Measurements from ENCODE around the gene DOK3.

Gene DOK3

DNA sequence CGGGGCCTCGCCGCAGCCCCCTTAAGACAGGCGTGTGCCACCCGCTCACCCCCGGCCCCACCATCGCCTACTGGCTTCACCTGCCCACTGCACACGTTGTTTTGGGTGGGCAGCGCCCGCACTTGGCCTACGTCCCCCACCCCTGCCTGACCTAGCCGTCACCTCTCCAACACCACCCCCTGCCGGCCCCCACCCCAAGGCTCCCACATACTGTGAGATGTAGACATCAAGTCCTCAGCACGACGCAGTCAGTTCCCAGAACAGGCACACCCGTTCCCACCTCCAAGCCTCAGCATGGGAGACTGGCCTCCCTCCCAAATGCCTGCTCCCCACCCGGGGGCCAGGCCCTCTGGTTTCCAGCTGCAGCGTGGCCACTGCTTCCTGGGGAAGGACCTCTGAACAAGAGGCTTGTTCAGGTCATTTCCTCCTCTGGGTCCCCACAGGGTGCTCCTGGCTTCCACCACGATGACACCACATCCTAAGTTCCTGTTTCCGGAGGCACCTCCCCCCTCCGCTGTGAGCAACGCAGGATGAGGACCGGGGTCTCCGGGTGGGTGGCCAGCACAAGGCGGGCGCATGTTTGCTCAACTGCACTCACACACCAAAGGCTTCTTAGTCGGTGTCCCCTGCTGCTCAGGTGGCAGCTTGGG, 47.5 kb downstream of the DOK3 start:
- Histone ChIP-seq H2AFZ (ENCODE audit: low read depth, low read length) (no peak overlapping the region), H2BK120ac (ENCODE audit: low read depth, low read length) (no peak overlapping the region), H3K18ac (ENCODE audit: low read depth in 1 of 2, low read length in 2 of 2) (no peak overlapping the region), H3K36me3 (ENCODE audit: control insufficient read depth in 1 of 2, insufficient read depth in 2 of 2, low read depth in 1 of 2, low read length in 2 of 2) (peaks cover 78 to 79% of the 10 kb centered on the region in 2 experiments), H3K23ac (ENCODE audit: low read length in 2 of 2) (no peak overlapping the region), H4K8ac (ENCODE audit: low read length) (peak overlapping the region; percentile 17), H2BK5ac (ENCODE audit: low read depth, low read length, poor library complexity, severe bottlenecking) (no peak overlapping the region), H3K9me3 (ENCODE audit: control insufficient read depth, low read length) (no peaks in the 10 kb centered on the region), H2BK12ac (ENCODE audit: low read length in 2 of 2) (no peak overlapping the region), H3K79me1 (replicated peaks; ENCODE audit: low read length, poor library complexity, severe bottlenecking) (peaks cover 15% of the 10 kb centered on the region), H3K4me2 (ENCODE audit: low read length, poor library complexity, severe bottlenecking) (no peak overlapping the region), H3K4me1 (ENCODE audit: control insufficient read depth, insufficient read depth, low read depth, low read length) (peaks cover 11% of the 10 kb centered on the region), H2AK5ac (ENCODE audit: low read length, severe bottlenecking) (no peak overlapping the region), H4K91ac (ENCODE audit: low read length) (no peak overlapping the region), H3K9ac (ENCODE audit: low read length) (no peak overlapping the region), H2BK15ac (ENCODE audit: low read depth, poor library complexity, severe bottlenecking) (no peak overlapping the region), H3K27ac (ENCODE audit: low read length, poor library complexity, severe bottlenecking) (peak overlapping the region; percentile 48), H3K14ac (ENCODE audit: low read length in 2 of 2) (no peak overlapping the region), H3K4ac (ENCODE audit: low read depth in 1 of 2, low read length in 2 of 2) (no peak overlapping the region), H3K4me3 (ENCODE audit: insufficient read depth in 1 of 2, low read depth in 1 of 2, low read length in 2 of 2) (no peak overlapping the region), H3K27me3 (ENCODE audit: control insufficient read depth in 1 of 2, insufficient read depth in 1 of 2, low read length in 2 of 2) (no peaks in the 10 kb centered on the region)
- DNase-seq, result no peak
- WGBS, result 93% methylated on average over 27 of the region's 27 CpGs

DNA sequence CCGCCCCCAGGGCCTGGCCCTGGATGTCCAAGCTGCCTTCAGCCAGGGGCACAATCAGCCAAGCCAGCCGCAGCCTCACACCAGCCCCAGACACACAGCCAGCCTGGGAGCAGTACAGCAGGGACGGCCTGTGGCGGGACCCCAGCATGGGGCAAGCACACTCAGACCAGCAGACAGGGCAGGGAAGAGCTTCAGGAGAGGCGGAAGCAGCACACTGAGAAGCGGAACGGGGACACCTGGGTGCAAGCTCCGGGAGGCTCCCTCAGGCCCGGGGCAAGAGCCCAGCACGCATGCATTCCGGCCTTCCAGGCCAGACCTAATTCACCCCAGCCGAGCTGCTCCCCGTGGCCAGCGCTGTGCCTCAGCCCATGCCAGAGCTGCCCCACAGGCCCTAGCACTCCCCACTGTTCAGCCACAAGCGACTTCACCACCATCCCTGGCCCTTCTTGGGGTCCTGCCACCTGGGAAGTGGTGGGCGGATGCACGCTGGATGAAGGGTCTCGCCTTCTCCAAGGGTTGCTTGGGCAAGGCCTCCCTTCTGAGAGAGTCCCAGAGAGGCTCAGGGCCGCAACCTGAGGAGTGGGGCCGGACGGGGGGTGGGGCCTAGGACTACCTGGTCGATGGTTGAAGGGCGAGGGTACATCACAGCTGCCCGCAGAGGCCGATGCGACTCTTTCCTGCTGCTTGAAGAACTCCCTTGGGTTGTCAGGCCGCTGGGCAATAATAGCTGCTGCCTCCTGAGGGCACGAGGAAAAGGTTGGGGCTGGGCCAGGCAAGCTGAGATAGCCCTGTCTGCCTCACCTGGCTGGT, 49.6 kb downstream of the DOK3 start:
- no peak overlapping the region for H4K8ac ChIP-seq (ENCODE audit: low read length)

GRCh38 chr5:177459357-177459756, 50.3 kb downstream of the DOK3 start:
- H2BK120ac ChIP-seq (ENCODE audit: low read depth, low read length), result no peak overlapping the region
- H3K18ac ChIP-seq (ENCODE audit: low read depth in 1 of 2, low read length in 2 of 2), result no peak overlapping the region
- no peak overlapping the region for H3K4me2 ChIP-seq (ENCODE audit: low read length, poor library complexity, severe bottlenecking)
- no peak overlapping the region for H2BK5ac ChIP-seq (ENCODE audit: low read depth, low read length, poor library complexity, severe bottlenecking)
- peaks cover 31% of the 10 kb centered on the region for H3K4me1 ChIP-seq (ENCODE audit: control insufficient read depth, insufficient read depth, low read depth, low read length)
- H3K9me3 ChIP-seq (ENCODE audit: control insufficient read depth, low read length), result no peaks in the 10 kb centered on the region
- H2BK15ac ChIP-seq (ENCODE audit: low read depth, poor library complexity, severe bottlenecking), result no peak overlapping the region
- H2BK12ac ChIP-seq (ENCODE audit: low read length in 2 of 2), result no peak overlapping the region
- no peak overlapping the region for H4K91ac ChIP-seq (ENCODE audit: low read length)
- no peak overlapping the region for H3K9ac ChIP-seq (ENCODE audit: low read length)
- 90% methylated on average over 11 of the region's 11 CpGs for WGBS
- peaks cover 62 to 72% of the 10 kb centered on the region in 2 experiments for H3K36me3 ChIP-seq (ENCODE audit: control insufficient read depth in 1 of 2, insufficient read depth in 2 of 2, low read depth in 1 of 2, low read length in 2 of 2)
- no peak for DNase-seq
- H3K79me1 ChIP-seq (replicated peaks; ENCODE audit: low read length, poor library complexity, severe bottlenecking), result peaks cover 8% of the 10 kb centered on the region
- H3K27me3 ChIP-seq (ENCODE audit: control insufficient read depth in 1 of 2, insufficient read depth in 1 of 2, low read length in 2 of 2), result no peaks in the 10 kb centered on the region
- no peak overlapping the region for H2AFZ ChIP-seq (ENCODE audit: low read depth, low read length)
- no peak overlapping the region for H3K4me3 ChIP-seq (ENCODE audit: insufficient read depth in 1 of 2, low read depth in 1 of 2, low read length in 2 of 2)
- no peak overlapping the region for H2AK5ac ChIP-seq (ENCODE audit: low read length, severe bottlenecking)
- H3K14ac ChIP-seq (ENCODE audit: low read length in 2 of 2), result no peak overlapping the region
- no peak overlapping the region for H3K27ac ChIP-seq (ENCODE audit: low read length, poor library complexity, severe bottlenecking)
- H3K23ac ChIP-seq (ENCODE audit: low read length in 2 of 2), result no peak overlapping the region
- H3K4ac ChIP-seq (ENCODE audit: low read depth in 1 of 2, low read length in 2 of 2), result no peak overlapping the region
- H4K8ac ChIP-seq (ENCODE audit: low read length), result no peak overlapping the region

More for the DNA sequence above, 49.6 kb downstream of the DOK3 start:
- no peak overlapping the region for H2AFZ ChIP-seq (ENCODE audit: low read depth, low read length)
- no peak overlapping the region for H3K4me3 ChIP-seq (ENCODE audit: insufficient read depth in 1 of 2, low read depth in 1 of 2, low read length in 2 of 2)
- H3K4me1 ChIP-seq (ENCODE audit: control insufficient read depth, insufficient read depth, low read depth, low read length), result peaks cover 27% of the 10 kb centered on the region
- 98% methylated on average over 28 of the region's 28 CpGs for WGBS
- no peak overlapping the region for H2BK12ac ChIP-seq (ENCODE audit: low read length in 2 of 2)
- H3K27ac ChIP-seq (ENCODE audit: low read length, poor library complexity, severe bottlenecking), result no peak overlapping the region
- H3K9ac ChIP-seq (ENCODE audit: low read length), result no peak overlapping the region
- DNase-seq, result no peak
- H3K23ac ChIP-seq (ENCODE audit: low read length in 2 of 2), result no peak overlapping the region
- no peak overlapping the region for H3K18ac ChIP-seq (ENCODE audit: low read depth in 1 of 2, low read length in 2 of 2)
- no peak overlapping the region for H2BK120ac ChIP-seq (ENCODE audit: low read depth, low read length)
- no peak overlapping the region for H3K4me2 ChIP-seq (ENCODE audit: low read length, poor library complexity, severe bottlenecking)
- no peak overlapping the region for H3K14ac ChIP-seq (ENCODE audit: low read length in 2 of 2)
- peaks cover 63 to 72% of the 10 kb centered on the region in 2 experiments for H3K36me3 ChIP-seq (ENCODE audit: control insufficient read depth in 1 of 2, insufficient read depth in 2 of 2, low read depth in 1 of 2, low read length in 2 of 2)
- no peak overlapping the region for H2BK15ac ChIP-seq (ENCODE audit: low read depth, poor library complexity, severe bottlenecking)
- no peak overlapping the region for H3K4ac ChIP-seq (ENCODE audit: low read depth in 1 of 2, low read length in 2 of 2)
- no peaks in the 10 kb centered on the region for H3K27me3 ChIP-seq (ENCODE audit: control insufficient read depth in 1 of 2, insufficient read depth in 1 of 2, low read length in 2 of 2)
- H3K9me3 ChIP-seq (ENCODE audit: control insufficient read depth, low read length), result no peaks in the 10 kb centered on the region
- H3K79me1 ChIP-seq (replicated peaks; ENCODE audit: low read length, poor library complexity, severe bottlenecking), result peaks cover 8% of the 10 kb centered on the region
- no peak overlapping the region for H2AK5ac ChIP-seq (ENCODE audit: low read length, severe bottlenecking)
- no peak overlapping the region for H4K91ac ChIP-seq (ENCODE audit: low read length)
- H2BK5ac ChIP-seq (ENCODE audit: low read depth, low read length, poor library complexity, severe bottlenecking), result no peak overlapping the region

GRCh38 chr5:177458912-177459350, 50.7 kb downstream of the DOK3 start:
- Histone ChIP-seq H3K4me3 (ENCODE audit: insufficient read depth in 1 of 2, low read depth in 1 of 2, low read length in 2 of 2) (no peak overlapping the region), H2AK5ac (ENCODE audit: low read length, severe bottlenecking) (no peak overlapping the region), H4K8ac (ENCODE audit: low read length) (no peak overlapping the region), H3K23ac (ENCODE audit: low read length in 2 of 2) (no peak overlapping the region), H2BK5ac (ENCODE audit: low read depth, low read length, poor library complexity, severe bottlenecking) (no peak overlapping the region), H3K4me1 (ENCODE audit: control insufficient read depth, insufficient read depth, low read depth, low read length) (peaks cover 34% of the 10 kb centered on the region), H3K36me3 (ENCODE audit: control insufficient read depth in 1 of 2, insufficient read depth in 2 of 2, low read depth in 1 of 2, low read length in 2 of 2) (peaks cover 62 to 72% of the 10 kb centered on the region in 2 experiments), H3K9me3 (ENCODE audit: control insufficient read depth, low read length) (no peaks in the 10 kb centered on the region), H4K91ac (ENCODE audit: low read length) (no peak overlapping the region), H3K9ac (ENCODE audit: low read length) (no peak overlapping the region), H3K27ac (ENCODE audit: low read length, poor library complexity, severe bottlenecking) (no peak overlapping the region), H2BK15ac (ENCODE audit: low read depth, poor library complexity, severe bottlenecking) (no peak overlapping the region), H3K14ac (ENCODE audit: low read length in 2 of 2) (no peak overlapping the region), H3K79me1 (replicated peaks; ENCODE audit: low read length, poor library complexity, severe bottlenecking) (peaks cover 8% of the 10 kb centered on the region), H2BK120ac (ENCODE audit: low read depth, low read length) (no peak overlapping the region), H3K18ac (ENCODE audit: low read depth in 1 of 2, low read length in 2 of 2) (no peak overlapping the region), H2BK12ac (ENCODE audit: low read length in 2 of 2) (no peak overlapping the region), H3K4me2 (ENCODE audit: low read length, poor library complexity, severe bottlenecking) (no peak overlapping the region), H3K27me3 (ENCODE audit: control insufficient read depth in 1 of 2, insufficient read depth in 1 of 2, low read length in 2 of 2) (no peaks in the 10 kb centered on the region), H3K4ac (ENCODE audit: low read depth in 1 of 2, low read length in 2 of 2) (no peak overlapping the region), H2AFZ (ENCODE audit: low read depth, low read length) (no peak overlapping the region)
- 92% methylated on average over 14 of the region's 14 CpGs for WGBS
- peak; percentile 35 for DNase-seq

Data from mesenchymal stem cell (in vitro differentiated cells and primary cell).